GM18526 (cell line): ENCODE results near the gene ALCAM.

Experiments used
- POLR2A ChIP-seq: IDR thresholded peaks from 3 replicates; pipeline ENCODE4 v1.6.1; 2011; ENCODE audit not compliant: insufficient read length; ENCODE audit errors: extremely low read depth

Gene ALCAM

GRCh38 chr3:105399062-105399461 lies 32.4 kb downstream of the ALCAM start:
- no peak for TF ChIP-seq POLR2A

- no peak for TF ChIP-seq POLR2A
These were observed 32.9 kb downstream of the ALCAM start for GRCh38 chr3:105399611-105400010.

GRCh38 chr3:105401254-105401653 lies 34.5 kb downstream of the ALCAM start:
- no peak for TF ChIP-seq POLR2A

GRCh38 chr3:105401691-105402149 lies 35.0 kb downstream of the ALCAM start:
- no peak for TF ChIP-seq POLR2A

- no peak for TF ChIP-seq POLR2A
These were observed 35.6 kb downstream of the ALCAM start for GRCh38 chr3:105402287-105402801.

- no peak for TF ChIP-seq POLR2A
These were observed 39.6 kb downstream of the ALCAM start for GRCh38 chr3:105406268-105406667.

- no peak for TF ChIP-seq POLR2A
These were observed 42.7 kb downstream of the ALCAM start for GRCh38 chr3:105409364-105409763.

GRCh38 chr3:105413343-105413887 lies 46.7 kb downstream of the ALCAM start:
- TF ChIP-seq POLR2A, result no peak

- no peak for TF ChIP-seq POLR2A
These were observed 48.1 kb downstream of the ALCAM start for GRCh38 chr3:105414841-105415240.

- no peak for TF ChIP-seq POLR2A
These were observed 49.2 kb downstream of the ALCAM start for GRCh38 chr3:105415951-105416350.

GRCh38 chr3:105417525-105418289 lies 51.0 kb downstream of the ALCAM start:
- TF ChIP-seq POLR2A, result no peak

GRCh38 chr3:105422645-105423044 lies 55.9 kb downstream of the ALCAM start:
- no peak for TF ChIP-seq POLR2A

- no peak for TF ChIP-seq POLR2A
These were observed 56.7 kb downstream of the ALCAM start for GRCh38 chr3:105423397-105423796.

- TF ChIP-seq POLR2A, result no peak
These were observed 57.9 kb downstream of the ALCAM start for GRCh38 chr3:105424412-105425152.

GRCh38 chr3:105425153-105425502 lies 58.4 kb downstream of the ALCAM start:
- TF ChIP-seq POLR2A, result no peak

- no peak for TF ChIP-seq POLR2A
These were observed 60.6 kb downstream of the ALCAM start for GRCh38 chr3:105427332-105427731.

GRCh38 chr3:105429034-105429762 lies 62.5 kb downstream of the ALCAM start:
- TF ChIP-seq POLR2A, result no peak
